IMR-90 (cell line): Measurements from ENCODE around the gene CLSTN3. TPM values are rescaled to one million over a fixed set of nuclear protein-coding genes. Genes with fewer than 3 reads are reported as not detected.

Source experiments
- ATAC-seq: fragments of 200-7000 bp; cut with Tn5 transposase; 2 replicates; pipeline ENCODE4 v1.9.1; 2020; ENCODE audit warnings: low read depth, mild to moderate bottlenecking, moderate library complexity
- BruUV-seq: library from RNA; stranded (reverse); fragments of 400-500 nt; replicated peaks from 2 replicates; lab custom pipeline; 2021; lab: Mats Ljungman, UMichigan
- CTCF ChIA-PET: fragments of 300-600 bp; formaldehyde crosslinking; extraction: SDS; loops from one replicate; lab custom pipeline; 2021; ENCODE audit warnings: antibody characterized with exemption; lab: Yijun Ruan, JAX
- POLR2A ChIA-PET: fragments of 300-600 bp; sonication (Branson Sonifier 250); formaldehyde crosslinking; loops from one replicate; lab custom pipeline; 2022; ENCODE audit warnings: antibody characterized with exemption; ENCODE audit not compliant: unreplicated experiment; lab: Charles Lee
- DNase-seq: peaks from one replicate; pipeline ENCODE4 v3.0.0; 2013
- H2AFZ ChIP-seq: replicated peaks from 2 replicates; pipeline ENCODE3; 2013; ENCODE audit warnings: low read length, mild to moderate bottlenecking; ENCODE audit not compliant: poor library complexity
- H2AK5ac ChIP-seq: 2 replicates; pipeline ENCODE4 v1.6.1; 2013; ENCODE audit warnings: low read depth, low read length, inconsistent platforms
- H2AK9ac ChIP-seq: replicated peaks from 2 replicates; pipeline ENCODE3; 2013; ENCODE audit warnings: mild to moderate bottlenecking, low read depth, low read length, moderate library complexity; ENCODE audit not compliant: poor library complexity
- H2BK120ac ChIP-seq: 2 replicates; pipeline ENCODE4 v1.6.1; 2013; ENCODE audit warnings: low read depth, low read length, inconsistent platforms
- H2BK15ac ChIP-seq: 3 replicates; pipeline ENCODE4 v1.6.1; 2013; ENCODE audit warnings: low read depth, low read length, inconsistent platforms
- H2BK20ac ChIP-seq: 2 replicates; pipeline ENCODE4 v1.6.1; 2013; ENCODE audit warnings: low read depth, mild to moderate bottlenecking, inconsistent platforms, low read length, moderate library complexity
- H2BK5ac ChIP-seq: 2 replicates; pipeline ENCODE4 v1.6.1; 2013; ENCODE audit warnings: mild to moderate bottlenecking, low read depth, low read length, inconsistent platforms; ENCODE audit not compliant: poor library complexity, severe bottlenecking
- H3K14ac ChIP-seq: replicated peaks from 2 replicates; pipeline ENCODE4 v1.6.1; 2013; ENCODE audit warnings: low read depth, low read length, inconsistent platforms
- H3K18ac ChIP-seq: 2 replicates; pipeline ENCODE4 v1.6.1; 2013; ENCODE audit warnings: low read depth, low read length, control low read depth
- H3K23ac ChIP-seq: 2 replicates; pipeline ENCODE4 v1.6.1; 2013; ENCODE audit warnings: low read depth, low read length, inconsistent platforms
- H3K27ac ChIP-seq: 2 replicates; pipeline ENCODE4 v1.5.1; 2013; ENCODE audit warnings: mild to moderate bottlenecking, control low read depth, low read length; ENCODE audit not compliant: insufficient read depth
- H3K27me3 ChIP-seq: 2 replicates; pipeline ENCODE4 v1.6.1; 2013; ENCODE audit warnings: low read length; ENCODE audit not compliant: control insufficient read depth, insufficient read depth
- H3K36me3 ChIP-seq: 2 replicates; pipeline ENCODE4 v1.6.1; 2013; ENCODE audit warnings: low read length, mixed read lengths; ENCODE audit not compliant: control insufficient read depth, insufficient read depth
- H3K4ac ChIP-seq: 2 replicates; pipeline ENCODE4 v1.6.1; 2013; ENCODE audit warnings: low read depth, low read length, inconsistent platforms
- H3K4me1 ChIP-seq: 2 replicates; pipeline ENCODE4 v1.6.1; 2013; ENCODE audit warnings: low read length, mixed read lengths; ENCODE audit not compliant: control insufficient read depth, insufficient read depth
- H3K4me2 ChIP-seq: 2 replicates; pipeline ENCODE4 v1.6.1; 2013; ENCODE audit warnings: low read depth, mild to moderate bottlenecking, control low read depth, low read length, moderate library complexity
- H3K4me3 ChIP-seq: 2 replicates; pipeline ENCODE4 v1.5.1; 2013; ENCODE audit warnings: low read depth, mild to moderate bottlenecking, control low read depth, low read length, moderate library complexity; ENCODE audit not compliant: insufficient read depth
- H3K56ac ChIP-seq: 2 replicates; pipeline ENCODE4 v1.6.1; 2013; ENCODE audit warnings: low read length, inconsistent platforms; ENCODE audit not compliant: insufficient read depth; ENCODE audit errors: extremely low read depth
- H3K79me1 ChIP-seq, 2 experiments: 2 replicates each; pipeline ENCODE4 v1.6.1; 2013; ENCODE audit warnings: low read length in 2 of 2, inconsistent platforms in 1 of 2, low read depth in 1 of 2
- H3K9ac ChIP-seq: 2 replicates; pipeline ENCODE4 v1.6.1; 2013; ENCODE audit warnings: low read depth, low read length, control low read depth
- H3K9me1 ChIP-seq: 2 replicates; pipeline ENCODE4 v1.6.1; 2013; ENCODE audit warnings: low read length, inconsistent platforms; ENCODE audit not compliant: insufficient read depth
- H3K9me3 ChIP-seq: 2 replicates; pipeline ENCODE4 v1.6.1; 2013; ENCODE audit warnings: low read length; ENCODE audit not compliant: control insufficient read depth, insufficient read depth
- H4K20me1 ChIP-seq: 2 replicates; pipeline ENCODE4 v1.6.1; 2013; ENCODE audit warnings: low read length, inconsistent platforms; ENCODE audit not compliant: insufficient read depth
- H4K5ac ChIP-seq: 2 replicates; pipeline ENCODE4 v1.6.1; 2013; ENCODE audit warnings: mild to moderate bottlenecking, low read depth, low read length, control low read depth
- H4K8ac ChIP-seq, 2 experiments: 2 replicates each; pipeline ENCODE4 v1.6.1; 2013; ENCODE audit warnings: low read depth in 2 of 2, low read length in 2 of 2, control low read depth in 1 of 2, inconsistent platforms in 1 of 2
- H4K91ac ChIP-seq: 2 replicates; pipeline ENCODE4 v1.6.1; 2013; ENCODE audit warnings: low read depth, low read length, inconsistent platforms; ENCODE audit not compliant: insufficient read depth
- CEBPB ChIP-seq: IDR thresholded peaks from 2 replicates; pipeline ENCODE4 v1.6.1; 2012; ENCODE audit warnings: low read depth, low read length, improper control_type of control experiment
- RFX5 ChIP-seq: IDR thresholded peaks from 2 replicates; pipeline ENCODE4 v1.8.0; 2012; ENCODE audit warnings: low read depth, mild to moderate bottlenecking, low read length, moderate library complexity
- WGBS, 2 experiments: methylation state at CpG; one replicate each; pipeline versions ENCODE4 v1.1.5 to v1.1.7; 2013; ENCODE audit warnings: missing lambda C conversion rate in 2 of 2; ENCODE audit not compliant: insufficient read length in 1 of 2; ENCODE audit errors: extremely low coverage in 2 of 2; 5-methylcytosine and 5-hydroxymethylcytosine counted together
- dilution Hi-C: fragments of 300-500 bp; cut with HindIII; formaldehyde crosslinking; loops from one replicate; pipeline ENCODE4 v1.14.3; 2018; ENCODE audit warnings: low sequenced_read_pairs; ENCODE audit not compliant: unreplicated experiment
- in situ Hi-C: fragments of 300-500 bp; cut with MboI; formaldehyde crosslinking; loops from 3 replicates; pipeline ENCODE4 v1.14.3; 2019; ENCODE audit warnings: low sequenced_read_pairs, inconsistent platforms, mixed read lengths
- intact Hi-C: fragments of 100-400 bp; cut with micrococcal nuclease; formaldehyde crosslinking; loops from 2 replicates; pipeline ENCODE4 v1.10.0; 2022
- polyA plus RNA-seq, 3 experiments: library from polyadenylated mRNA; depleted of rRNA; stranded (reverse); fragments of >200 nt; gene quantifications; 2 replicates each; pipeline ENCODE4 v1.2.3, GENCODE V29; 2012; ENCODE audit warnings: low replicate concordance in 1 of 3
- total RNA-seq: library from RNA; depleted of rRNA; stranded (reverse); fragments of >200 nt; gene quantifications from 2 replicates; pipeline ENCODE4 v1.2.3, GENCODE V29; 2012
- TF ChIP-seq, protein P1 (sequence below): conservative IDR thresholded peaks from 2 replicates; pipeline ENCODE4 v1.5.1; 2012; ENCODE audit warnings: mild to moderate bottlenecking, low read depth, low read length, improper control_type of control experiment

The CLSTN3 gene
- total and polyA plus RNA-seq, 2 of the 4 experiments (the other 2 are of a cell fraction) = 4.1 to 16.4 TPM

DNA sequence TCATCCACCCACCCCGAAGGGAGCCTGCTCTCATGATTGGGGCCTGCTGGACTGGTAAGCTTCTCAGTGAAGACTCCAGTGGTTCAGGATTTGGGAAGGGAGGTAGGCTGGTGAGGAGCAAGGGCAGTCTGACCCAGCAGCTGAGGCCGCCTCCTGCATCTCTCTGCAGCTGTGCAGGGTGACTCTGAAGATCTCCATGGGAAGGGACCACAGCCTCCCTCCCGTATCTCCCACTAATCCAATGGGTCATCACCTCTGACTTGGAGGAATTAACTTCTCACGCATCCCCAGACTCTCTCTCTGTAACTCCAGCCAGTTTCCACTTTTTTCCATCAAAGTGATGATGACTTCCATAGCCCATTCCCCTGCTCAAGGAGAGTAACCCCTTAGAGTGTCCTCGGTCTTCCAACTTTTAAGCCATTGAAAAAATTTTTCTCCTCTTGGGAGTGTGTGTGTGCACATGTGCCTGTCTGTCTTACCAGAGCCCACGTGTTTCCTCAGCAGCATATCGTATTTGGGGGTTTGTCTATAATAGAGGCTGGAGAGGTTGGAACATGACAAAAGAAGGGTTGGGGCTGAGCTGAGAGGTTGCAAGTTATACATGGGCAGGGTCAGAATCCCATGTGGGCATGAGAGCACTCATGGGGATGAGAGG is 11.3 kb downstream of the CLSTN3 start:
- peaks cover 2% of the 10 kb centered on the region; the same call in 1 of the 2 replicates for H3K4me1 ChIP-seq

More for the DNA sequence above, 11.3 kb downstream of the CLSTN3 start:
- no peak overlapping the region for H2AFZ ChIP-seq
- H4K5ac ChIP-seq = no peak overlapping the region
- BruUV-seq = no TSS peak
- no peak overlapping the region for H2AK9ac ChIP-seq
- no peak overlapping the region for H4K91ac ChIP-seq
- intact Hi-C loops = loop anchor here (1.0 kb wide), 2 partner anchors 47 to 497 kb away; no protein-coding TSS in a partner anchor
- WGBS, 2 experiments = 60% methylated on average over 1 of the region's 7 CpGs; no CpG with 5 or more reads in 1 of the 2 experiments
- H2BK120ac ChIP-seq = no peak overlapping the region
- H3K4me2 ChIP-seq = no peak overlapping the region
- H2BK5ac ChIP-seq = no peak overlapping the region
- H3K56ac ChIP-seq = no peak overlapping the region
- no peak for ATAC-seq
- H3K36me3 ChIP-seq = peaks cover 43% of the 10 kb centered on the region
- no peak for DNase-seq
- no peak overlapping the region for H3K4ac ChIP-seq
- H3K9me1 ChIP-seq = no peaks in the 10 kb centered on the region
- no peak overlapping the region for H2BK20ac ChIP-seq
- no peaks in the 10 kb centered on the region for H3K27me3 ChIP-seq
- no peak overlapping the region for H3K9ac ChIP-seq
- no peak overlapping the region for H2AK5ac ChIP-seq
- no peak overlapping the region for H3K4me3 ChIP-seq
- no peak overlapping the region for H3K27ac ChIP-seq
- H3K14ac ChIP-seq = no peak overlapping the region
- TF ChIP-seq CEBPB (no peak), RFX5 (no peak)
- TF ChIP-seq, protein P1, sequence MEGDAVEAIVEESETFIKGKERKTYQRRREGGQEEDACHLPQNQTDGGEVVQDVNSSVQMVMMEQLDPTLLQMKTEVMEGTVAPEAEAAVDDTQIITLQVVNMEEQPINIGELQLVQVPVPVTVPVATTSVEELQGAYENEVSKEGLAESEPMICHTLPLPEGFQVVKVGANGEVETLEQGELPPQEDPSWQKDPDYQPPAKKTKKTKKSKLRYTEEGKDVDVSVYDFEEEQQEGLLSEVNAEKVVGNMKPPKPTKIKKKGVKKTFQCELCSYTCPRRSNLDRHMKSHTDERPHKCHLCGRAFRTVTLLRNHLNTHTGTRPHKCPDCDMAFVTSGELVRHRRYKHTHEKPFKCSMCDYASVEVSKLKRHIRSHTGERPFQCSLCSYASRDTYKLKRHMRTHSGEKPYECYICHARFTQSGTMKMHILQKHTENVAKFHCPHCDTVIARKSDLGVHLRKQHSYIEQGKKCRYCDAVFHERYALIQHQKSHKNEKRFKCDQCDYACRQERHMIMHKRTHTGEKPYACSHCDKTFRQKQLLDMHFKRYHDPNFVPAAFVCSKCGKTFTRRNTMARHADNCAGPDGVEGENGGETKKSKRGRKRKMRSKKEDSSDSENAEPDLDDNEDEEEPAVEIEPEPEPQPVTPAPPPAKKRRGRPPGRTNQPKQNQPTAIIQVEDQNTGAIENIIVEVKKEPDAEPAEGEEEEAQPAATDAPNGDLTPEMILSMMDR = no peak
- no peak overlapping the region for H3K23ac ChIP-seq
- ChIA-PET POLR2A (no interaction called here), CTCF (interaction anchor here (0.5 to 1.1 kb wide), 3 partner anchors 14 to 692 kb away, joined by 3 to 4 read pairs (median 3); no protein-coding TSS in a partner anchor)
- H3K9me3 ChIP-seq = no peaks in the 10 kb centered on the region
- H4K20me1 ChIP-seq = 0 out of 2 replicates have a peak, but pooled peaks cover 3% of the 10 kb centered on the region
- no peak overlapping the region for H3K18ac ChIP-seq
- dilution Hi-C loops = no loop called here
- no peaks in the 10 kb centered on the region for H3K79me1 ChIP-seq
- no peak overlapping the region for H4K8ac ChIP-seq
- in situ Hi-C loops = no loop called here
- no peak overlapping the region for H2BK15ac ChIP-seq
